Natural killer cell treated with Interleukin-12 subunit alpha and Interleukin-12 subunit beta and Interleukin-15 and Interleukin-18, amount 100 ng/mL, for 72 hours (primary cell): ENCODE measurements around the gene FOXN3. TPM values are rescaled to one million over a fixed set of nuclear protein-coding genes. Genes with fewer than 3 reads are reported as not detected.

Source experiments
- ATAC-seq, 2 donors: fragments of 150-1000 bp; cut with Tn5 transposase in 1 of 2; sonication (Bioruptor Pico), chemical (Tn5 transposase) in 1 of 2; 2 replicates each; pipeline ENCODE4 v1.10.0; 2021
- DNase-seq: peaks from one replicate; pipeline ENCODE4 v3.0.0; 2022; ENCODE audit warnings: low spot score
- H3K27ac Mint-ChIP-seq, 2 donors: 1 replicate in 1 of 2; 2 replicates in 1 of 2; pipeline ENCODE4 v1.8.0; 2022; ENCODE audit warnings: mixed read lengths in 2 of 2, mild to moderate bottlenecking in 1 of 2, moderate library complexity in 1 of 2
- H3K27me3 Mint-ChIP-seq, 2 donors: 1 replicate in 1 of 2; 2 replicates in 1 of 2; pipeline ENCODE4 v1.8.0; 2022; ENCODE audit warnings: mixed read lengths in 2 of 2
- H3K36me3 Mint-ChIP-seq: one replicate; pipeline ENCODE4 v1.8.0; 2022; ENCODE audit warnings: mixed read lengths
- H3K4me1 Mint-ChIP-seq, 2 donors: 1 replicate in 1 of 2; 2 replicates in 1 of 2; pipeline ENCODE4 v1.8.0; 2022; ENCODE audit warnings: low read depth in 2 of 2, mixed read lengths in 2 of 2, mild to moderate bottlenecking in 1 of 2
- H3K4me3 Mint-ChIP-seq: one replicate; pipeline ENCODE4 v1.8.0; 2022; ENCODE audit warnings: mixed read lengths
- H3K9me3 Mint-ChIP-seq: 2 replicates; pipeline ENCODE4 v1.8.0; 2022; ENCODE audit warnings: mixed read lengths
- total RNA-seq, 2 donors: library from RNA; stranded (reverse); gene quantifications; one replicate each; pipeline ENCODE4 v1.2.3, GENCODE V29; 2022

The FOXN3 gene
- total RNA-seq, 2 donors from 2014 or later = 127 to 133 TPM

DNA sequence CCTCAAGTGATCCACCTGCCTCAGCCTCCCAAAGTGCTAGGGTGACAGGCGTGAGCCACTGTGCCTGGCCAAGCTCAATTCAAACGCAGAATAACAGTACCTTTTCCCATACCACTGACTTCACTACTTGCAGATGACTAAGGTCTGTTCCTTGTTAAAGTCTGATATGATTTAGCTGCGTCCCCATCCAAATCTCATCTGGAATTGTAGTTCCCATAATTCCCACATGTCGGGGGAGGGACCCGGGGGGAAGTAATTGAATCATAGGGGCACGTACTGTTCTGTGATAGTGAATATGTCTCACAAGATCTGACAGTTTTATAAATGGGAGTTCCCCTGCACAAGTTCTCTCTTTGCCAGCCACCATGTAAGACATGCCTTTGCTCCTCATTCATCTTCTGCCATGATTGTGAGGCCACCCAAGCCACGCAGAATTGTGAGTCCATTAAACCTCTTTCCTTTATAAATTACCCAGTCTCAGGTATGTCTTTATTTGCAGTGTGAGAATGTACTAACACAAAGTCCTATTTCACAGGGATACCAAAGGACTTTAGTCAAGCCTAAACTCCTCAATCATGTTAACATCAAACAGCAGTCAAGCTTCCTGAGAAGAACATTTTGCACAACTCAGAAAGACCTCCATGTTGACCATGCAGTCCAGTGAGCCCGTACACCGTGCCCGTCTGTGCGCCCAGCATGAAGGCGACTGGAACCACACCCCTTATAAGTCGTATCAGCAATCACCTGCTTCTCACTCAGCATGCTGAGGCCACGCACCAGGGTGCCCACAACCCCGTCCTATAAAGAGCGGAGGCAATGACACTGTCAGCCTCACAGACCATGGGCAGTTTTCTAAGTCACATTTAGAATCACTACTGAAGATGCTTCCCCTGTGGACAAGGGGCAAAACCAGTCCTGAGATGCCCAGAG lies 36.9 kb downstream of the FOXN3 start:
- ATAC-seq (no peak), DNase-seq (no peak)
- Mint-ChIP-seq H3K4me3 (no peak overlapping the region), H3K4me1 (peaks cover 36 to 51% of the 10 kb centered on the region in 2 donors), H3K9me3 (peaks cover 3% of the 10 kb centered on the region), H3K27ac (no peak overlapping the region), H3K27me3 (no peaks in the 10 kb centered on the region), H3K36me3 (peaks cover 15% of the 10 kb centered on the region)

DNA sequence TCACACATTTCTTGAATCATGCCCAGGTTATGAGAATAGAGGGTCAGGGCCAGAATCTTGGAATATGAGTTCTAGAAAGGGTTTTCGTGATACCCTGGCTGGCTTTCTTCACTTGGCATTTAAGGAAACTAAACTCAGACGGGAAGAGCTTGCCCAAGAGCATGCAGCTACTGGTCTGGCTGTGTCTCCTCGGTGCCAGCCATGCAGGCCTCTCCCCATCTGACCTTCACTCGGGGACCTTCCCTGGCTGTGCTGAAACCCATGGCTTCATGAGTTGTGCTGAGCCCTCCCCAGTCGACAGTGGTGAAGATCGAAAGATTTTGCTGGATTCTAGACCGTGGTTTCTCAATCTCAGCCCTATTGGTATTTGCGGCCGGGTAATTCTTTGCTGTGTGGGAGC lies 38.0 kb downstream of the FOXN3 start:
- no peak for ATAC-seq
- Mint-ChIP-seq H3K9me3 (peaks cover 3% of the 10 kb centered on the region), H3K4me3 (no peak overlapping the region), H3K4me1 (peaks cover 32 to 45% of the 10 kb centered on the region in 2 donors), H3K27me3 (no peaks in the 10 kb centered on the region), H3K27ac (no peak overlapping the region), H3K36me3 (peaks cover 15% of the 10 kb centered on the region)
- no peak for DNase-seq

DNA sequence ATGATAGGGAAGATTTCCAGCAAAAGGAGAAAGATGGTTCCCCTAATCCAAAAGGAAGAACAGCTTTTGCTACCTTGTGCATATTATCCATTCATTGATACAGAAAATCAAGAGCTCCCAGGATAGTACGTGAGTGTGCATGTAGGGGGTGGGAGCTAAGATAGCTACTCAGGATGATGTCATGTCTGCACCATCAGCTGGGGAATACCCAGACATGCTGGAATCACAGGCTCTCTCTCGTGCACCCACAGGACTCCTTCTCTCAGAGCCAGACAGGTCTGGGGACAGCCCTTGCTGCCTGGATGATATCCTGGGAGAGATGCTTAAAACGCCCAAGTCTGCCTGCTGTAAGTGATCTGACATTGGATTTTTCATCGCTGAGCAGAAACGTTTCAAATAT lies 38.9 kb downstream of the FOXN3 start:
- peaks cover 31 to 43% of the 10 kb centered on the region in 2 donors for H3K4me1 Mint-ChIP-seq

DNA sequence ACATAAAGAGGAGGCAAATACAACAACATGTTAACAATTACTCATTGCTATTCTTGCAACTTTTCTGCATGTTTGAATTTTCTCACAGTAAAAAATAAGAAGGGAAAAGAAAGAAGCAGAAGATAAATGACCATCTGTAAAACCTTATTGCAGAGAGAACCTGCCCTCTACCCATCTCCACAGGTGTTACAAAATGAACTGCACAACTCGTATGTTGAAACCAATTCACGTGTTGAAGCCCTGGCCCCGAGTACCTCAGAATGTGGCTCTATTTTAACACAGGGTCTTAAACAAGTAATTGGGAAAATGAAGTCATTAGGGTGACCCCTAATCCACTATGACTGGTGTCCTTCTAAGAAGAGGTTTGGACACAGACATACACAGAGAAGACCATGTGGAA lies 39.5 kb downstream of the FOXN3 start:
- H3K4me3 Mint-ChIP-seq = no peak overlapping the region
- H3K27ac Mint-ChIP-seq = peak overlapping the region; percentile 7 to 40
- H3K9me3 Mint-ChIP-seq = peaks cover 3% of the 10 kb centered on the region

More for the DNA sequence above, 38.9 kb downstream of the FOXN3 start:
- DNase-seq = no peak
- H3K27me3 Mint-ChIP-seq = no peaks in the 10 kb centered on the region
- peaks cover 15% of the 10 kb centered on the region for H3K36me3 Mint-ChIP-seq
- peak; percentile 75 for ATAC-seq
- peak overlapping the region; percentile 7 to 40 for H3K27ac Mint-ChIP-seq
- H3K4me3 Mint-ChIP-seq = no peak overlapping the region
- H3K9me3 Mint-ChIP-seq = peaks cover 3% of the 10 kb centered on the region

DNA sequence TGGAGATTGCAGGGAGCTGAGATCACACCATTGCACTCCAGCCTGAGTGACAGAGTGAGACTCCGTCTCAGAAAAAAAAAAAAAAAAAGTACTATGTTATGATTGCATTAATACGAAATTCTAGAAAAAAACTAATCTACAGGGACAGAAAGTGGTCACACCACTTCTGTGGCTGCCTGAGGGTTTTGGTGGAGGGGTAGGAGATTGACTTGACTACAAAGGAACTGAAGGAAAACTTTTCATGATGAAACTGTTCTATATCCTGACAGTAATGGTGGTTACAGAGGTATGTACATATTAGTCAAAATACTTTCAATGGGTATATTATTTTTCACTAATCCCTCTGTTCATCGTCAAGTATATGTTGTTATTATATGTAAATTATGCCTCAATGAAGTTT lies 42.1 kb downstream of the FOXN3 start:
- DNase-seq (no peak), ATAC-seq (no peak)
- H3K27me3 Mint-ChIP-seq = no peaks in the 10 kb centered on the region
- H3K27ac Mint-ChIP-seq = peak overlapping the region in 1 of 2 donors; percentile 47
- peaks cover 6% of the 10 kb centered on the region for H3K36me3 Mint-ChIP-seq
- H3K4me3 Mint-ChIP-seq = no peak overlapping the region
- H3K9me3 Mint-ChIP-seq = no peaks in the 10 kb centered on the region
- H3K4me1 Mint-ChIP-seq = peaks cover 43 to 52% of the 10 kb centered on the region in 2 donors

More for the DNA sequence above, 39.5 kb downstream of the FOXN3 start:
- no peaks in the 10 kb centered on the region for H3K27me3 Mint-ChIP-seq
- ATAC-seq (no peak), DNase-seq (no peak)
- H3K36me3 Mint-ChIP-seq = peaks cover 14% of the 10 kb centered on the region
- peaks cover 32 to 45% of the 10 kb centered on the region in 2 donors for H3K4me1 Mint-ChIP-seq

DNA sequence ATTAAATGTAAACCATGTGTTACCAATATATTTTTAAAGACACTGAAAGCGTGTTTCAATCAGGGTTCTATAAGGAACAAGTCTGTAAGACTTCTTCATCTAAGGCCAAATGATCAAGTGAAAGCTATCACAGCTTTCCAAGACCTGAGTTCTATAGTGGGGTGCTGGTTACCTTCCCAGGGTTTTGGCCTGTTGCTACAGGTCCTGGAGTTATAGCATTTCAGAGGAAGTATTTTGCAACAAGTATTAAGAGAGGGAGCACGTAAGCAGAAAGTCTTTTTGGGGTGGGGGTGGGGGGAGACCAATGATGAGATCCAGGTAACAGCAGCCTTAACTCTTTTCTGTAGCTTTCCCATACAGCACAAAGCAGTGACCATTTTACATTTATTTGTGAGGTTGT lies 43.8 kb downstream of the FOXN3 start:
- Mint-ChIP-seq H3K9me3 (no peaks in the 10 kb centered on the region), H3K36me3 (peaks cover 6% of the 10 kb centered on the region), H3K27ac (peak overlapping the region; percentile 38 to 82), H3K4me1 (peaks cover 47 to 52% of the 10 kb centered on the region in 2 donors), H3K27me3 (no peaks in the 10 kb centered on the region), H3K4me3 (peak overlapping the region; percentile 44)
- ATAC-seq (no peak), DNase-seq (no peak)

DNA sequence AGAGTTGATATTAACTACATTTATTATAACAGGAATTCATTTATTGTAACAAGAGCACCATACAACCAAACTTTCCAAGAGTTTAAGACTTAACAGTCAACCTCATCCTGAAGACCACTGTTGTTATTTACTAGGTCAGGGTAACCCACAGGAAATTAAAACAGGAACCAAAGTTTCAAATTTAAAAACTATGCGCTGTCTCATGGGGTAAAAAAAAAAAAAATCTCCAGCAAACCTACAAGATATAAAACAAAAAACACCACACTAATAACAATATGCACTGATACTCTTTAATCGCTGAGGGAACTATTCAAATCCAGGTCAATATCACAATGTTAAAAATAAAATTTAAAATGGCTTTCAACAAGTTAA lies 44.5 kb downstream of the FOXN3 start:
- Mint-ChIP-seq H3K4me1 (peaks cover 40 to 49% of the 10 kb centered on the region in 2 donors), H3K36me3 (peaks cover 6% of the 10 kb centered on the region), H3K27me3 (no peaks in the 10 kb centered on the region), H3K9me3 (no peaks in the 10 kb centered on the region), H3K27ac (peak overlapping the region; percentile 38 to 82), H3K4me3 (peak overlapping the region; percentile 44)
- no peak for DNase-seq
- no peak for ATAC-seq

DNA sequence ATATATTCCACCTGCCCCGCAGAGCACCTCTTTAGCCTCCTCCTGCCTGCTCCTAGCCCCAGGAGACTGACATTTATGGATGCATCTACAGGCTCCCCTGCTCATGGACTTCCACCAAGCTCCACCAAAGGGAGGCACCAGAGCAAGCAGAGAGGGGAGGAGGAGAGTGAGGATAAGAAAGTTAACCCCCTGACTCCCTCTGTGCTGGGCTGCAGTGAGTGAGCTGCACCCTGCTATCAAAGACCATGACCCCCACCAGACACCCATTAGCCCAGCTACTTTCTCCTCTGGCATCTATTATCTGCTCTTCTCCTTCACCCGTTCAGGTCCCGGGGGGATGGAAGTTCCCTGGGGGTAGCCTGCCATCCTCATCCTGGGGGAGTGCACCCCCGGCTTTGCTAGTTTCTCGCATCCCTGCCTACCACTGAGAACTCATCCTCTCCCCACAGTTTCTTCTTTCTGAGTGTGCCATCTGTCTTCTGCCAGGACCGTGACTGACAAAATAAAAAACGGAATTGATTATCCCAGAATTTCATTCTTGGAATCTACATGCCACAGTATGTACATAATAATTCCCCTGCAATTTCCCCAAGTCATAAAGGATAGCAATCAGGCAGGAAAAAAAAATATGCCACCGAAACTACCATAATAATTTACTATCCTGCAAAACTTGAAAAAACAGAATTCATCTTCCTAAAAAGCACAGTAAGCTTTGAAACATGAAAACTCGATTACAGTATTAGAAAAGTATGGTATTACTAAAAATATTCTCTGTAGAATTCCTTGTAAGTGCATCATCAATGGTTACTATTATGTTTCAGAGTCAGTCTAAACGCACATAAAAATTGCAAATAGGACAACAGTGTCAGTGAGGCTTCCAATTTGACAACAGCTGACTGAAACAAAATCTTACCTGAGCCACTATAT lies 45.2 kb downstream of the FOXN3 start:
- DNase-seq = no peak
- no peaks in the 10 kb centered on the region for H3K9me3 Mint-ChIP-seq
- peak overlapping the region; percentile 38 to 82 for H3K27ac Mint-ChIP-seq
- peaks cover 6% of the 10 kb centered on the region for H3K36me3 Mint-ChIP-seq
- peak overlapping the region; percentile 44 for H3K4me3 Mint-ChIP-seq
- H3K27me3 Mint-ChIP-seq = no peaks in the 10 kb centered on the region
- peak in 1 of 2 donors; percentile 43 for ATAC-seq
- peaks cover 46 to 54% of the 10 kb centered on the region in 2 donors for H3K4me1 Mint-ChIP-seq

DNA sequence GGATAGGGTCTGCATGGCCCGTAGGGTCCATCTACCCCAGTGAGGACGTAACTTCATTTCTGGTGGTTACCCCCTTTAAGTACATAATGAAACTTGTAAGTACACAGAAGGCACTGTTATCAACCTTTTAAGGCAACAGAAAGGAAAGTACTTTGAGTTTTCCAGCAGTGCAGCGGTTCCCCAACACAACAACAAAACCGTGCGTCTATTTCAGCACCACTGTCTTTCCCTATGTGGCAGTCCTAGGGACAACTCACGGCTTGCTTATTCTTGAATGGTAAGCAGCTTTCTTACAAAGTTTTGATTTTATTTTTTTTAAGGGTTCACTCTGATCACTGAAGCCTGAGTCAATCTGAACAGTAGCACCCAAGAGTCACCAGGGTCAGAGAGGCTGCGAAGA lies 46.3 kb downstream of the FOXN3 start:
- H3K27me3 Mint-ChIP-seq = no peaks in the 10 kb centered on the region
- no peak for DNase-seq
- no peaks in the 10 kb centered on the region for H3K9me3 Mint-ChIP-seq
- H3K4me3 Mint-ChIP-seq = no peak overlapping the region
- H3K36me3 Mint-ChIP-seq = peaks cover 6% of the 10 kb centered on the region
- H3K4me1 Mint-ChIP-seq = peaks cover 52 to 56% of the 10 kb centered on the region in 2 donors
- H3K27ac Mint-ChIP-seq = peak overlapping the region in 1 of 2 donors; percentile 82
- no peak for ATAC-seq

DNA sequence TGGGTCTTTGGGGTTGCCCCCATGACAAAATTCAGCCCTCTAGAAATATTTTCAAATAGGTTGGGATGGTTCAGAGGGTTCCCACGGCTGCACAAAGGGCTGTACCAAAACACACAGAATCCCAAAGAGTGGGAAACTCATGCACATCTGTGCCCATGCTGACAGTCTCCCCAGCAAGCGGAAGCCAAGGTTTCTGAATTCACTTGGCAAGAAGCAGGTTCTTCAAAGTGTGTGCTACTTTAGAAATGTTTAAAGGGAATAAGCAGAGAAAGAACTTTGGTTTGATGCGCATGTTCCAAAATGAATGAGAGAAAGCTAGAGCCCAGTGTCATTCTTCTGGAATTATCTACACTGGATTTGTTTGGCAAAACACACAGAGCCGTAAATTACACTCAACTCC lies 46.7 kb downstream of the FOXN3 start:
- H3K27me3 Mint-ChIP-seq = no peaks in the 10 kb centered on the region
- DNase-seq (no peak), ATAC-seq (no peak)
- no peak overlapping the region for H3K4me3 Mint-ChIP-seq
- H3K4me1 Mint-ChIP-seq = peaks cover 55 to 59% of the 10 kb centered on the region in 2 donors
- H3K36me3 Mint-ChIP-seq = peaks cover 6% of the 10 kb centered on the region
- H3K9me3 Mint-ChIP-seq = no peaks in the 10 kb centered on the region
- no peak overlapping the region for H3K27ac Mint-ChIP-seq

DNA sequence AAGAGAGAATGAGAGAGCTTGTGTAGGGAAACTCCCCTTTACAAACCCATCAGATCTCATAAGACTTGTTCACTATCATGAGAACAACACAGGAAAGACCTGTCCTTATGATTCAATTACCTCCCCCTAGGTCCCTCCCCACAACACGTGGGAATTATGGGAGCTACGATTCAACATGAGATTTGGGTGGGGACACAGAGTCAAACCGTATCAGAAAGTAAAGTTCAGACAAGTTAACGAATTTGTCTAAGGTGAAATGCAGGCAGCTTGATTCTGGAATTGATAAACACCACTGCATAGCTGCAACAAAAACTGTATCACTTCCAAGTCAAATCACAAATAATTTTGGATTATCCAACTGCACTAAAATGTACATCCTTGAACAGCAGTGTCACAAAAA lies 47.4 kb downstream of the FOXN3 start:
- Mint-ChIP-seq H3K27ac (peak overlapping the region in 1 of 2 donors; percentile 73), H3K4me1 (peaks cover 63 to 64% of the 10 kb centered on the region in 2 donors), H3K36me3 (peaks cover 6% of the 10 kb centered on the region), H3K27me3 (no peaks in the 10 kb centered on the region), H3K4me3 (no peak overlapping the region), H3K9me3 (no peaks in the 10 kb centered on the region)
- ATAC-seq (no peak), DNase-seq (no peak)

DNA sequence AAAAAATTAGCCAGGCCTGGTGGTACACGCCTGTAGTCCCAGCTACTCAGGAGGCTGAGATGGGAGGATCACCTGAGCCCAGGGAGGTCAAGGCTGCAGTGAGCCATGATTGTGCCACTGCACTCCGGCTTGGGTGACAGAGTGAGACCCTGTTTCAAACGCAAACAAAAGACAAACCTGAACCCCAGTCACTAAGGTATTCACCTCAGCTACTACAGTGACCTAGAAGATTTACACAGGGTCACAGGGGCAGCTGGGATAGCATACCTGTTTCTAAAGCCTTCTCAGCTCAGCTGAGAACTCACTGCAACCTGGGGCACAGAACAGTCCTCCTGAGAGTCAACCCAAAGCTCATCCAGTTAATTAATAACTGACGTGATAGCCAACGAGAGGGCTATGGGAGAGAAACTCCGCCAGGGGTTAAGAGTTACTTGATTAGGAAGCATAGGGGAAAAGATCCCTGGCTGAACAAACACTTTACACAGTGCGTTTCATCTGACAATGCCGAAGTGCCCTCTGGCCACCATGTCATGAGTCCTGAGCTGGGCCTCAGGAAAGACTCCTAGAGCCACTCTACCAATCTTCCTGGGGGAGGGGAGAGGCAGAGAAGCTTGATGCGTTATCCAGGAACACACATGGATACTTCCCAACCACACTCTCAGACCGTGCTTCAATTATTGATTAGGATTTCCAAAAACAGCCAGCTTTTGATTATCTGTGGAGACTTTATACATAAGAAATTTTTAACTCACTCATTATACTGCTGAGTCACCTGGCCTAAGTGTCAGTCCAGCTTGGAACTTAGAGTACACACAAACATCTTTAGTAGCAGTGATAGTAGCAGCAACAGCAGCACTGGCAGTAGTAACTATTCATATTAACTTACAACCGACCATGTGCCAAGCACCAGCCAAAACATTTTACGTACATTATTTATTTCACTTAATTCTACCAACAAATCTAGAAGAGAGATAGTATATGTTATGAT lies 48.2 kb downstream of the FOXN3 start:
- Mint-ChIP-seq H3K36me3 (peaks cover 6% of the 10 kb centered on the region), H3K4me3 (no peak overlapping the region), H3K9me3 (no peaks in the 10 kb centered on the region), H3K4me1 (peaks cover 69 to 70% of the 10 kb centered on the region in 2 donors), H3K27ac (peak overlapping the region; percentile 35 to 73), H3K27me3 (no peaks in the 10 kb centered on the region)
- ATAC-seq = no peak
- DNase-seq = no peak

DNA sequence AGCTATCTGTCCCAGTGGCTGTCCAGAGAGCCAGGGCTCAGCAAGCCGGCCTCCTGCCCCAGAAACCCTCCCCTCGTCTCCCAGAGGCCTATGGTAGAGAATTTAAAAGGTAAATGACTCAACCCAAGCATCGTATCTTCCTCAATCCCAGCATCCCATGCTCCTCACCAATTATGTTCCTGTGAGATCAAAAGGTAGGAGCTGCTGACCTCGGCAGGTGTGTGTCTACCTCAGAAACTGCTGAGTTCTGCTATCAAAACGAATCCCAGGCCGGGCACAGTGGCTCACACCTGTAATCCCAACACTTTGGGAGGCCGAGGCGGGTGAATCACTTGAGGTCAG lies 49.3 kb downstream of the FOXN3 start:
- DNase-seq (no peak), ATAC-seq (no peak)
- Mint-ChIP-seq H3K27me3 (no peaks in the 10 kb centered on the region), H3K4me1 (peaks cover 69 to 71% of the 10 kb centered on the region in 2 donors), H3K4me3 (no peak overlapping the region), H3K27ac (peak overlapping the region; percentile 62 to 73), H3K9me3 (no peaks in the 10 kb centered on the region), H3K36me3 (peaks cover 10% of the 10 kb centered on the region)
